Gastroesophageal sphincter (tissue), 3 donors: ENCODE results near the gene TMEM131L.

ENCODE experiments used
- CTCF ChIP-seq, 4 experiments: fragments of 200-600 bp in 2 of 4; fragments of 450-650 bp in 2 of 4; sonication (generic) in 1 of 4; IDR thresholded peaks; one replicate each; pipeline ENCODE4 v1.5.1; 2017 to 2019; ENCODE audit warnings: antibody characterized with exemption in 4 of 4, mild to moderate bottlenecking in 2 of 4, moderate library complexity in 2 of 4
- EP300 ChIP-seq: sonication (generic); formaldehyde crosslinking; IDR thresholded peaks from one replicate; pipeline ENCODE4 v1.6.1; 2017; ENCODE audit warnings: antibody characterized with exemption, mild to moderate bottlenecking
- POLR2A ChIP-seq, 2 donors: fragments of 450-650 bp; IDR thresholded peaks; one replicate each; pipeline ENCODE4 v1.6.1; 2017; ENCODE audit warnings: antibody characterized with exemption in 2 of 2, mild to moderate bottlenecking in 2 of 2, moderate library complexity in 1 of 2
- POLR2AphosphoS5 ChIP-seq: sonication (generic); formaldehyde crosslinking; IDR thresholded peaks from one replicate; pipeline ENCODE4 v1.6.1; 2017; ENCODE audit warnings: antibody characterized with exemption

- TF ChIP-seq CTCF (IDR thresholded peaks at IDR 0.05) = no peak
- no peak for TF ChIP-seq EP300
- TF ChIP-seq POLR2AphosphoS5 = no peak
- no peak for TF ChIP-seq POLR2A (IDR thresholded peaks at IDR 0.05)
These were observed 181.8 kb downstream of the TMEM131L start for GRCh38 chr4:153647975-153648374.
